ENCODE data around the gene RHBDD3. TPM values are rescaled to one million over a fixed set of nuclear protein-coding genes. Genes with fewer than 3 reads are reported as not detected.

Gene RHBDD3
- total RNA-seq, 1 donor from 2014 or later = 41.0 TPM

DNA sequence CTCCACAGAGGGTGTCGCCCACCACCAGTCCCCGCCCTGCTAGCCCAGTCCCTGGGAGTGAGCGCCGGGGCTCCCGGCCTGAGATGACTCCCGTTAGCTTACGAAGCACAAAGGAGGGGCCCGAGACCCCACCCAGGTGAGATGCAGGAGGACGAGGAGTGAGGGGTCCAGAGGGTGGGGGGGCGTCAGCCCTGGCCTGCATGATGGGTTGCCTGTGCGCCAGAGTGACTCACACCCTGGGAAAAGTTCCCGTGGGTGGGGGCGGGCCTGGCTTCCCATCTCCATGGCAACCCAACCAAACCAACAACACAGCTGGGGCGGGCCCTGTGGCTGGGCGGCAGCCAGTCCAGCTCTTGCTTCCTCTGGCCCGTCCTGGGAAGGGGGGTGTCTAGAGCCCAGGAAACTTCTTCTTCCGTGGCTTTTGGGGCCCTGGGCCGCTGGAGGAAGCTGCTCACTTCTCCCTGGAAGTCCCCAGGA is 43.1 kb upstream of the RHBDD3 start:
- peak; percentile 99 for DNase-seq (ENCODE audit: extremely low spot score, unreplicated experiment)
- Mint-ChIP-seq H3K9me3 (ENCODE audit: unreplicated experiment) (no peaks in the 10 kb centered on the region), H3K27me3 (ENCODE audit: unreplicated experiment) (peaks cover 13% of the 10 kb centered on the region), H3K27ac (ENCODE audit: unreplicated experiment) (peak overlapping the region; percentile 97), H3K4me3 (ENCODE audit: unreplicated experiment) (no peak overlapping the region), H3K36me3 (ENCODE audit: unreplicated experiment) (no peaks in the 10 kb centered on the region), H3K4me1 (ENCODE audit: unreplicated experiment) (peaks cover 44% of the 10 kb centered on the region)
- TF ChIP-seq, protein P1, sequence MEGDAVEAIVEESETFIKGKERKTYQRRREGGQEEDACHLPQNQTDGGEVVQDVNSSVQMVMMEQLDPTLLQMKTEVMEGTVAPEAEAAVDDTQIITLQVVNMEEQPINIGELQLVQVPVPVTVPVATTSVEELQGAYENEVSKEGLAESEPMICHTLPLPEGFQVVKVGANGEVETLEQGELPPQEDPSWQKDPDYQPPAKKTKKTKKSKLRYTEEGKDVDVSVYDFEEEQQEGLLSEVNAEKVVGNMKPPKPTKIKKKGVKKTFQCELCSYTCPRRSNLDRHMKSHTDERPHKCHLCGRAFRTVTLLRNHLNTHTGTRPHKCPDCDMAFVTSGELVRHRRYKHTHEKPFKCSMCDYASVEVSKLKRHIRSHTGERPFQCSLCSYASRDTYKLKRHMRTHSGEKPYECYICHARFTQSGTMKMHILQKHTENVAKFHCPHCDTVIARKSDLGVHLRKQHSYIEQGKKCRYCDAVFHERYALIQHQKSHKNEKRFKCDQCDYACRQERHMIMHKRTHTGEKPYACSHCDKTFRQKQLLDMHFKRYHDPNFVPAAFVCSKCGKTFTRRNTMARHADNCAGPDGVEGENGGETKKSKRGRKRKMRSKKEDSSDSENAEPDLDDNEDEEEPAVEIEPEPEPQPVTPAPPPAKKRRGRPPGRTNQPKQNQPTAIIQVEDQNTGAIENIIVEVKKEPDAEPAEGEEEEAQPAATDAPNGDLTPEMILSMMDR (IDR thresholded peaks at IDR 0.05) = no peak

DNA sequence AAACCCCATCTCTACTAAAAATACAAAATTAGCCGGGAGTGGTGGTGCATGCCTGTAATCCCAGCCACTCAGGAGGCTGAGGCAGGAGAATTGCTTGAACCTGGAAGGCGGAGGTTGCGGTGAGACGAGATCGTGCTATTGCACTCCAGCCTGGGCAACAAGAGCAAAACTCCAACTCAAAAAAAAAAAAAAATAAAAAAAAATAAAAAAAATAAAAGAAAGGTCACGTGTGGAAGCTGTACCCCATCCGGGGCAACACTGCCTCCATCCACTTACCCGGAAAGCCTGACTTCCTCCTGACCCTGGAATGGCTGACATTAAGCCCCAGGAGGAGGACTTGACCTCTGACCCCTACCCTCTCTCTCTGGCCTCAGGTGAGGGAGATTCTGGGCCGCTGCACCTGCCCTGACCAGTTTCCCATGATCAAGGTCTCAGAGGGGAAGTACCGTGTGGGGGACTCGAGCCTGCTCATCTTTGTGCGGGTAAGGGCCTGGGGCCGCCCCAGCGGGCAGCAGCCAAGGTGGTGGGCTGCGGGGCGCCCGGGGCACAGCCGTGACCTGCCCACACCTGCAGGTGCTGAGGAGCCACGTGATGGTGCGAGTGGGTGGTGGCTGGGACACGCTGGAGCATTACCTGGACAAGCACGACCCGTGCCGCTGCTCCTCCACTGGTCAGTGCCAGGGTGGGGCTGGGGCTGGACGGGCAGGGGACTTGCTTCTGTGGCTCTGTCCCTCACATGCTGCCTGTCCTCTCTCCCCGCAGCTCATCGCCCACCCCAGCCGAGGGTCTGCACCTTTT is 42.5 kb upstream of the RHBDD3 start:
- no peaks in the 10 kb centered on the region for H3K36me3 Mint-ChIP-seq (ENCODE audit: unreplicated experiment)
- TF ChIP-seq, protein P1 (IDR thresholded peaks at IDR 0.05) = no peak
- peak overlapping the region; percentile 97 for H3K27ac Mint-ChIP-seq (ENCODE audit: unreplicated experiment)
- H3K27me3 Mint-ChIP-seq (ENCODE audit: unreplicated experiment) = peaks cover 13% of the 10 kb centered on the region
- H3K4me3 Mint-ChIP-seq (ENCODE audit: unreplicated experiment) = no peak overlapping the region
- peaks cover 47% of the 10 kb centered on the region for H3K4me1 Mint-ChIP-seq (ENCODE audit: unreplicated experiment)
- no peak for DNase-seq (ENCODE audit: extremely low spot score, unreplicated experiment)
- no peaks in the 10 kb centered on the region for H3K9me3 Mint-ChIP-seq (ENCODE audit: unreplicated experiment)

DNA sequence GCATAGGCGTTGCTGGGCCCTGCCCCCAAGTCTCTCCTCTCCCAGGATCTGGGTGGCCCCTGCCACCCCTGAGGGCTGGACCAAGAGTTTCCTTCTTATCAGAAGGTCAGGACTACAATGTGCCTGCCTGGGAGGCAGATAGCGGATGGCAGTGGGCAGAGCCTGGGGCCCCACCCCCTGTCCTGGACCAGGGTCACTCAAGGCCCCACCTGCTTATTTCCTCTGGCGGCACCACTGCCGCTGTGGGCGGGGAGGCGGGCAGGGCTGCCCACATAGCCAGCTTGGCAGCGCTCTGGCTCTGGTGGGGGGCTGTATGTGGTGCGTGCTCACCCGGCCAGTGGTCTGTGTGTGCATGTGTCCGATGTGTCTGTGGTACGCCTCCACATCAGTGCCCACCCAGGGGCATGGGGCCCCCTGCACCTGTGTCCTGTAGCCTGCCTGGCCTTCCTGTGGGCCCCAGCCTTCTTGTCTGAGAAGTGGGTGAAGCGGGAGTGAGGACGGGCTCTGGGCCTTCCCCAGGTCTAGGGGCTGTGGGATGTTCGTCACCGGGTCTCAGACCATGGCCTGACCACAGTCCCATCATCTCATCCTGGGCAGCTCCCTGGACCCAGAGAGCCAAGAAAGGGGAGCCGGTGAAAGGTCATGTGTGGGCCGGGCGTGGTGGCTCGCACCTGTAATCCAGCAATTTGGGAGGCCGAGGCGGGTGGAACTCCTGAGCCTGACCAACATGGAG is 41.7 kb upstream of the RHBDD3 start:
- TF ChIP-seq, protein P1 (IDR thresholded peaks at IDR 0.05) = no peak
- Mint-ChIP-seq H3K4me3 (ENCODE audit: unreplicated experiment) (no peak overlapping the region), H3K4me1 (ENCODE audit: unreplicated experiment) (peaks cover 46% of the 10 kb centered on the region), H3K9me3 (ENCODE audit: unreplicated experiment) (no peaks in the 10 kb centered on the region), H3K36me3 (ENCODE audit: unreplicated experiment) (no peaks in the 10 kb centered on the region), H3K27me3 (ENCODE audit: unreplicated experiment) (peaks cover 9% of the 10 kb centered on the region), H3K27ac (ENCODE audit: unreplicated experiment) (peak overlapping the region; percentile 85)
- DNase-seq (ENCODE audit: extremely low spot score, unreplicated experiment) = no peak

DNA sequence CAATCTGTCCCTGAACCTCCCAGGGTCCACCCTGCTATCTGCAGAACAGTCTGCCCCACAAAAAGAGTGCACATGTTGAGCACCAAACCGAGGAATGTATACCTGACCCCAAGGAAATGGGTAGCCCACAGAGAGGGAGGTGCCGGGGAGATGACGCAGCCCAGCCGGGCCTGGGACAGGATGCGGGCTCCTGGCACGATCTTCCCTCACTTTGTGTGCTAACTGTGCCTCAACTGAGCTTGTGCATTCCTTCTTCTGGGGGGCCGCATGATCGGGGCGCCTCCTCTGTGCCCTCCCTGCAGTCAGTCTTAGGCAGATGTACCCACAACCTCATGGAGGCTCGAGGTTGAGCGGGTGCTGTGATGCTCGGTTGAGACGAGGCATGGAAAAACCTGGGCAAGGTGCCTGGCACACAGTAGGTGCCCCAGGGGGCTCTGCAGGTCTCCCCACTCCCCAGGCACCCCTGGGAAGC is 41.0 kb upstream of the RHBDD3 start:
- peaks cover 2% of the 10 kb centered on the region for H3K27me3 Mint-ChIP-seq (ENCODE audit: unreplicated experiment)
- peaks cover 43% of the 10 kb centered on the region for H3K4me1 Mint-ChIP-seq (ENCODE audit: unreplicated experiment)
- DNase-seq (ENCODE audit: extremely low spot score, unreplicated experiment) = no peak
- TF ChIP-seq, protein P1 (IDR thresholded peaks at IDR 0.05) = no peak
- no peaks in the 10 kb centered on the region for H3K36me3 Mint-ChIP-seq (ENCODE audit: unreplicated experiment)
- H3K27ac Mint-ChIP-seq (ENCODE audit: unreplicated experiment) = peak overlapping the region; percentile 85
- H3K9me3 Mint-ChIP-seq (ENCODE audit: unreplicated experiment) = no peaks in the 10 kb centered on the region
- peak overlapping the region; percentile 26 for H3K4me3 Mint-ChIP-seq (ENCODE audit: unreplicated experiment)
